Measurements from ENCODE around the gene DDX41.

Gene DDX41

DNA sequence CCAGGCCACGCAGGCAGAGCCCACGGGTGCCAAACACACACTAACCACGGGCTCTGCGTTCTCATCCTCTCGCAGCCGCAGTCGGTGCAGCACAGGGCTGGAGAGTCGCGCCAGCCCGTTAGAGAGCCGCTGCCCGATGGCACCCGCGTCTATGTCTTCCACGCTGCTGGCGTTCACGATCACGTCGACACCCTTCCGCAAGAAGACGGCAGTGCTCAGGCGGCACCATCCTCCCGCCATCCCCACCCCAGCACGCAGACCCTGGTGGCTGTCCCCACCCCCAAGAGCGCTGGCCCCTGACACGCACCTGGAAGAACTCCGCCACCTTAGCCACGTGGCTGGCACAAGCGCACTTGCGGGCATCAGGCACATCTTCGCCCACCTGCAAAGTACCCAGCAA, 49.3 kb downstream of the DDX41 start:
- H3K27ac ChIP-seq (ENCODE audit: low read length) = no peak overlapping the region
- no peak overlapping the region for H3K9ac ChIP-seq (ENCODE audit: low read depth, low read length)
- H3K36me3 ChIP-seq (ENCODE audit: insufficient read depth, low read length) = peaks cover 65% of the 10 kb centered on the region
- H3K4me1 ChIP-seq (ENCODE audit: insufficient read depth, low read length) = peaks cover 17% of the 10 kb centered on the region
- DNase-seq (no peak), ATAC-seq (ENCODE audit: insufficient read depth, low read depth) (no peak)
- no peak overlapping the region for H3K4me3 ChIP-seq (ENCODE audit: low read depth in 1 of 2, low read length in 2 of 2)
- no peak overlapping the region for H3K4me2 ChIP-seq (ENCODE audit: insufficient read depth, low read length)
- H2AFZ ChIP-seq (ENCODE audit: low read depth, low read length) = no peak overlapping the region
- TF ChIP-seq EZH2 (IDR thresholded peaks at IDR 0.05; ENCODE audit: borderline replicate concordance, low read depth, low read length, severe bottlenecking) = no peak
- TF ChIP-seq, protein P1, sequence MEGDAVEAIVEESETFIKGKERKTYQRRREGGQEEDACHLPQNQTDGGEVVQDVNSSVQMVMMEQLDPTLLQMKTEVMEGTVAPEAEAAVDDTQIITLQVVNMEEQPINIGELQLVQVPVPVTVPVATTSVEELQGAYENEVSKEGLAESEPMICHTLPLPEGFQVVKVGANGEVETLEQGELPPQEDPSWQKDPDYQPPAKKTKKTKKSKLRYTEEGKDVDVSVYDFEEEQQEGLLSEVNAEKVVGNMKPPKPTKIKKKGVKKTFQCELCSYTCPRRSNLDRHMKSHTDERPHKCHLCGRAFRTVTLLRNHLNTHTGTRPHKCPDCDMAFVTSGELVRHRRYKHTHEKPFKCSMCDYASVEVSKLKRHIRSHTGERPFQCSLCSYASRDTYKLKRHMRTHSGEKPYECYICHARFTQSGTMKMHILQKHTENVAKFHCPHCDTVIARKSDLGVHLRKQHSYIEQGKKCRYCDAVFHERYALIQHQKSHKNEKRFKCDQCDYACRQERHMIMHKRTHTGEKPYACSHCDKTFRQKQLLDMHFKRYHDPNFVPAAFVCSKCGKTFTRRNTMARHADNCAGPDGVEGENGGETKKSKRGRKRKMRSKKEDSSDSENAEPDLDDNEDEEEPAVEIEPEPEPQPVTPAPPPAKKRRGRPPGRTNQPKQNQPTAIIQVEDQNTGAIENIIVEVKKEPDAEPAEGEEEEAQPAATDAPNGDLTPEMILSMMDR (IDR thresholded peaks at IDR 0.05; ENCODE audit: borderline replicate concordance, extremely low read depth, low read length, poor library complexity, severe bottlenecking) = no peak
- no peaks in the 10 kb centered on the region for H3K9me3 ChIP-seq (ENCODE audit: insufficient read depth, low read length, severe bottlenecking)
- H3K79me2 ChIP-seq (ENCODE audit: insufficient read depth, low read length) = peaks cover 30% of the 10 kb centered on the region
- H3K27me3 ChIP-seq (ENCODE audit: insufficient read depth, low read length, poor library complexity) = no peaks in the 10 kb centered on the region
- H4K20me1 ChIP-seq (ENCODE audit: insufficient read depth, low read length) = peaks cover 44% of the 10 kb centered on the region

DNA sequence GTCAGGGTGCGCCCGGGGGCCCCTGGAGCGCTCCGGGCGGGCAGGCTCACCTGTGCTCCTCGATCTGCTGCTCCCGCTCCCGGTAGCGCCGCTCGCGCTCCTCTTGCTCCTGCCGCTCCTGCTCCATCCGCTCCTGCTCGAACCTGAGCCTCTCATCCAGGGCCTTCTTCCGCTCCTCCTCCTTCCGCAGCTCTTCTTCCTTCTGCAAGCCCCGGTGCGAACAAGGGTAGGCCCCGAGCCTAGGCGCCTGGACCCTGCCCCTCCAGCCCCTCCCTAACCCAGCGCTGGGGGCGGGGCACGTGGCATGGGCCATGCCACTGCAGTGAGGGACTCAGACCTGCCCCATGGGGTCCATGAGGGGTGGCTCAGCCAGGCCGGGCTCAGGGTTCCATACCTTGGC, 49.9 kb downstream of the DDX41 start:
- Histone ChIP-seq H3K27ac (ENCODE audit: low read length) (no peak overlapping the region), H4K20me1 (ENCODE audit: insufficient read depth, low read length) (peaks cover 38% of the 10 kb centered on the region), H3K9ac (ENCODE audit: low read depth, low read length) (no peak overlapping the region), H3K36me3 (ENCODE audit: insufficient read depth, low read length) (peaks cover 60% of the 10 kb centered on the region), H3K27me3 (ENCODE audit: insufficient read depth, low read length, poor library complexity) (no peaks in the 10 kb centered on the region), H3K9me3 (ENCODE audit: insufficient read depth, low read length, severe bottlenecking) (no peaks in the 10 kb centered on the region), H3K4me1 (ENCODE audit: insufficient read depth, low read length) (peaks cover 12% of the 10 kb centered on the region), H3K79me2 (ENCODE audit: insufficient read depth, low read length) (peaks cover 25% of the 10 kb centered on the region), H3K4me3 (ENCODE audit: low read depth in 1 of 2, low read length in 2 of 2) (no peak overlapping the region), H3K4me2 (ENCODE audit: insufficient read depth, low read length) (no peak overlapping the region), H2AFZ (ENCODE audit: low read depth, low read length) (no peak overlapping the region)
- DNase-seq (no peak), ATAC-seq (ENCODE audit: insufficient read depth, low read depth) (no peak)
- no peak for TF ChIP-seq EZH2 (IDR thresholded peaks at IDR 0.05; ENCODE audit: borderline replicate concordance, low read depth, low read length, severe bottlenecking)
- TF ChIP-seq, protein P1 (IDR thresholded peaks at IDR 0.05; ENCODE audit: borderline replicate concordance, extremely low read depth, low read length, poor library complexity, severe bottlenecking) = no peak

DNA sequence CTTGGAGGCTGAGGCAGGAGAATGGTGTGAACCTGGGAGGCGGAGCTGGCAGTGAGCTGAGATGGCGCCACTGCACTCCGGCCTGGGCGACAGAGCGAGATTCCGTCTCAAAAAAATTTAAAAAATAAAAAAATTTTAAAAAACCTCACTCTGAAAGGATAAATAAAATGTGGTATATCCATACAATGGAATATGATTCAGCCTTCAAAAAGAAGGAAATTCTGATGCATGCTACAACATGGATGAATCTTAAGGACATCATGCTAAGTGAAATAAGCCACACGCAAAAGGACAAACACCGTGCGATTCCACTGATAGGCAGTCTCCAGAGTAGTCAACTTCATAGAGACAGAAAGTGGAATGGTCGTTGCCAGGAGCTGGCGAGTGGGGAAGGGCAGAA, 51.7 kb downstream of the DDX41 start:
- H3K9me3 ChIP-seq (ENCODE audit: insufficient read depth, low read length, severe bottlenecking) = no peaks in the 10 kb centered on the region
- no peak overlapping the region for H3K4me3 ChIP-seq (ENCODE audit: low read depth in 1 of 2, low read length in 2 of 2)
- H4K20me1 ChIP-seq (ENCODE audit: insufficient read depth, low read length) = peaks cover 24% of the 10 kb centered on the region
- ATAC-seq (ENCODE audit: insufficient read depth, low read depth) (no peak), DNase-seq (no peak)
- no peaks in the 10 kb centered on the region for H3K27me3 ChIP-seq (ENCODE audit: insufficient read depth, low read length, poor library complexity)
- no peak for TF ChIP-seq EZH2 (IDR thresholded peaks at IDR 0.05; ENCODE audit: borderline replicate concordance, low read depth, low read length, severe bottlenecking)
- TF ChIP-seq, protein P1 (IDR thresholded peaks at IDR 0.05; ENCODE audit: borderline replicate concordance, extremely low read depth, low read length, poor library complexity, severe bottlenecking) = no peak
- H3K27ac ChIP-seq (ENCODE audit: low read length) = no peak overlapping the region
- H3K4me1 ChIP-seq (ENCODE audit: insufficient read depth, low read length) = no peaks in the 10 kb centered on the region
- no peak overlapping the region for H3K9ac ChIP-seq (ENCODE audit: low read depth, low read length)
- no peak overlapping the region for H3K4me2 ChIP-seq (ENCODE audit: insufficient read depth, low read length)
- peaks cover 52% of the 10 kb centered on the region for H3K36me3 ChIP-seq (ENCODE audit: insufficient read depth, low read length)
- peaks cover 9% of the 10 kb centered on the region; the same call in 1 of the 2 replicates for H3K79me2 ChIP-seq (ENCODE audit: insufficient read depth, low read length)
- H2AFZ ChIP-seq (ENCODE audit: low read depth, low read length) = no peak overlapping the region

Measured in DND-41 (cell line).